ENCODE results near the gene SLC22A5. TPM values are rescaled to one million over a fixed set of nuclear protein-coding genes. Genes with fewer than 3 reads are reported as not detected.

SLC22A5 gene
- polyA plus RNA-seq, 1 donor (not counting 4 experiments of a cell fraction or from before 2014, with no cell fraction given): 14.8 TPM

GRCh38 chr5:132388244-132389050 is 18.9 kb downstream of the SLC22A5 start:
- DNase-seq (ENCODE audit: low read depth, low spot score): no peak
- Histone ChIP-seq H3K4me2 (ENCODE audit: control insufficient read depth, extremely low read depth, insufficient read depth, low read depth, low read length) (peak overlapping the region; percentile 68), H3K27ac (ENCODE audit: control insufficient read depth, insufficient read depth, low read length) (peak overlapping the region; percentile 82), H3K79me2 (ENCODE audit: control insufficient read depth, insufficient read depth, low read length) (no peaks in the 10 kb centered on the region), H4K20me1 (ENCODE audit: control insufficient read depth, extremely low read depth, insufficient read depth, low read length) (no peaks in the 10 kb centered on the region), H3K27me3 (ENCODE audit: control insufficient read depth, extremely low read depth, insufficient read depth, low read length) (no peaks in the 10 kb centered on the region), H3K36me3 (ENCODE audit: control insufficient read depth in 2 of 2, extremely low read depth in 1 of 2, insufficient read depth in 2 of 2, low read length in 2 of 2) (peaks cover 18 to 37% of the 10 kb centered on the region in 2 experiments), H3K9me1 (ENCODE audit: control insufficient read depth, extremely low read depth, insufficient read depth, low read length) (no peaks in the 10 kb centered on the region), H3K4me3 (ENCODE audit: control insufficient read depth in 2 of 3, extremely low read depth in 1 of 3, insufficient read depth in 2 of 3, low read depth in 1 of 3, low read length in 3 of 3) (no peak overlapping the region), H3K9ac (ENCODE audit: control insufficient read depth, extremely low read depth, insufficient read depth, low read length) (peak overlapping the region; percentile 53), H2AFZ (ENCODE audit: control insufficient read depth, low read length) (no peak overlapping the region), H3K4me1 (ENCODE audit: control insufficient read depth, extremely low read depth, insufficient read depth, low read length) (peaks cover 49% of the 10 kb centered on the region), H3K9me3 (ENCODE audit: control insufficient read depth, low read depth, low read length) (no peaks in the 10 kb centered on the region)
- FAIRE-seq: peak; percentile 23
- TF ChIP-seq EZH2 (IDR thresholded peaks at IDR 0.05; ENCODE audit: low read length) (no peak), CTCF (optimal IDR thresholded peaks at IDR 0.05 in 1 of 3, IDR thresholded peaks at IDR 0.05 in 1 of 3, conservative IDR thresholded peaks at IDR 0.05 in 1 of 3; ENCODE audit: extremely low read depth in 1 of 3, insufficient read depth in 2 of 3, low read length in 3 of 3) (no peak)
- dilution Hi-C loops (cut with MboI; ENCODE audit: extremely low pct_ligation_motif_present, low sequenced_read_pairs): no loop called here

- FAIRE-seq (no peak), DNase-seq (ENCODE audit: low read depth, low spot score) (no peak)
- Histone ChIP-seq H3K27ac (ENCODE audit: control insufficient read depth, insufficient read depth, low read length) (peak overlapping the region; percentile 82), H3K79me2 (ENCODE audit: control insufficient read depth, insufficient read depth, low read length) (no peaks in the 10 kb centered on the region), H3K9ac (ENCODE audit: control insufficient read depth, extremely low read depth, insufficient read depth, low read length) (peak overlapping the region; percentile 62), H3K4me3 (ENCODE audit: control insufficient read depth in 2 of 3, extremely low read depth in 1 of 3, insufficient read depth in 2 of 3, low read depth in 1 of 3, low read length in 3 of 3) (peak overlapping the region in 1 of 3 experiments; percentile 11), H3K4me2 (ENCODE audit: control insufficient read depth, extremely low read depth, insufficient read depth, low read depth, low read length) (peak overlapping the region; percentile 68), H3K4me1 (ENCODE audit: control insufficient read depth, extremely low read depth, insufficient read depth, low read length) (peaks cover 54% of the 10 kb centered on the region), H4K20me1 (ENCODE audit: control insufficient read depth, extremely low read depth, insufficient read depth, low read length) (no peaks in the 10 kb centered on the region), H3K36me3 (ENCODE audit: control insufficient read depth in 2 of 2, extremely low read depth in 1 of 2, insufficient read depth in 2 of 2, low read length in 2 of 2) (peaks cover 16 to 39% of the 10 kb centered on the region in 2 experiments), H3K9me3 (ENCODE audit: control insufficient read depth, low read depth, low read length) (no peaks in the 10 kb centered on the region), H3K9me1 (ENCODE audit: control insufficient read depth, extremely low read depth, insufficient read depth, low read length) (no peaks in the 10 kb centered on the region), H2AFZ (ENCODE audit: control insufficient read depth, low read length) (no peak overlapping the region), H3K27me3 (ENCODE audit: control insufficient read depth, extremely low read depth, insufficient read depth, low read length) (no peaks in the 10 kb centered on the region)
- dilution Hi-C loops (cut with MboI; ENCODE audit: extremely low pct_ligation_motif_present, low sequenced_read_pairs): no loop called here
- TF ChIP-seq CTCF (optimal IDR thresholded peaks at IDR 0.05 in 1 of 3, IDR thresholded peaks at IDR 0.05 in 1 of 3, conservative IDR thresholded peaks at IDR 0.05 in 1 of 3; ENCODE audit: extremely low read depth in 1 of 3, insufficient read depth in 2 of 3, low read length in 3 of 3) (no peak), EZH2 (IDR thresholded peaks at IDR 0.05; ENCODE audit: low read length) (no peak)
Observed at GRCh38 chr5:132389051-132389331, 19.5 kb downstream of the SLC22A5 start.

All from keratinocyte (primary cell).